Duodenal mucosa (tissue), 2 donors: ENCODE results near the gene UBD.

Experiments used
- H3K27ac ChIP-seq: one replicate; pipeline ENCODE4 v1.7.0; 2013; ENCODE audit warnings: low read depth, low read length
- H3K27me3 ChIP-seq, 2 donors: one replicate each; pipeline ENCODE4 v1.7.0; 2013; ENCODE audit warnings: low read length in 2 of 2, control low read depth in 1 of 2; ENCODE audit not compliant: insufficient read depth in 2 of 2, control insufficient read depth in 1 of 2
- H3K36me3 ChIP-seq, 2 donors: one replicate each; pipeline ENCODE4 v1.7.0; 2013; ENCODE audit warnings: low read length in 2 of 2, control low read depth in 1 of 2; ENCODE audit not compliant: insufficient read depth in 2 of 2, control insufficient read depth in 1 of 2
- H3K4me1 ChIP-seq, 2 donors: one replicate each; pipeline ENCODE4 v1.7.0; 2013; ENCODE audit warnings: low read length in 2 of 2, control low read depth in 1 of 2; ENCODE audit not compliant: insufficient read depth in 2 of 2, control insufficient read depth in 1 of 2
- H3K4me3 ChIP-seq, 2 donors: one replicate each; pipeline ENCODE4 v1.7.0; 2013; ENCODE audit warnings: low read length in 2 of 2, low read depth in 1 of 2
- H3K9ac ChIP-seq, 2 donors: one replicate each; pipeline ENCODE4 v1.7.0; 2013; ENCODE audit warnings: low read length in 2 of 2, low read depth in 1 of 2
- H3K9me3 ChIP-seq, 2 donors: one replicate each; pipeline ENCODE4 v1.7.0; 2013; ENCODE audit warnings: low read length in 2 of 2, control low read depth in 1 of 2; ENCODE audit not compliant: control insufficient read depth in 1 of 2

Gene UBD

GRCh38 chr6:29563435-29563965 lies 4.0 kb upstream of the UBD start:
- no peak overlapping the region for H3K9ac ChIP-seq

GRCh38 chr6:29561606-29562181 lies 2.2 kb upstream of the UBD start:
- no peaks in the 10 kb centered on the region for H3K36me3 ChIP-seq
- H3K27ac ChIP-seq = no peak overlapping the region
- H3K27me3 ChIP-seq = peaks cover 4 to 5% of the 10 kb centered on the region in 2 donors
- no peak overlapping the region for H3K9ac ChIP-seq
- H3K4me1 ChIP-seq = no peaks in the 10 kb centered on the region
- no peak overlapping the region for H3K4me3 ChIP-seq
- no peaks in the 10 kb centered on the region for H3K9me3 ChIP-seq

More at GRCh38 chr6:29563435-29563965, 4.0 kb upstream of the UBD start:
- H3K36me3 ChIP-seq = no peaks in the 10 kb centered on the region
- H3K27ac ChIP-seq = no peak overlapping the region
- H3K4me3 ChIP-seq = no peak overlapping the region
- H3K9me3 ChIP-seq = no peaks in the 10 kb centered on the region
- H3K4me1 ChIP-seq = no peaks in the 10 kb centered on the region
- peaks cover 0 to 5% of the 10 kb centered on the region in 2 donors for H3K27me3 ChIP-seq

DNA sequence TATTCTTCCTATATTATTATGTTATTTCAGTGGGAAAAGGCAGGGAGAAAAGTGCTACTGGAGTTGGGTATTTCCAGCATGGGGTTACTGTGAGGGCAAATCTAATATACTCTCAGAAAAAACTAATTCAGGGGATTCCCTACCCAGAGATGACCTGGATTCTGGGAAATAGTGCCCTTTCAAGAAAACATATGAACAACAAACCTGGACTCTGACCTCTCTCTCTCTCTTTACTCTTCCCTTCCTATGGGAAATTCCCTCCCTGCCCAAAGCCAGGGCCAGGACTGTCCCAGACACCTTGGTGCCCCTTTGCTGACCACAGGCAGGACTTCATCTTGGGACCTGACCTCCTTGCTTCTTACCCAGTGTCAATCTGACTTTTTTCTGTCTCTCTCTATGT lies 1.6 kb upstream of the UBD start:
- Histone ChIP-seq H3K4me3 (no peak overlapping the region), H3K27me3 (peaks cover 5 to 7% of the 10 kb centered on the region in 2 donors), H3K27ac (no peak overlapping the region), H3K4me1 (no peaks in the 10 kb centered on the region), H3K9ac (no peak overlapping the region), H3K36me3 (no peaks in the 10 kb centered on the region), H3K9me3 (no peaks in the 10 kb centered on the region)

DNA sequence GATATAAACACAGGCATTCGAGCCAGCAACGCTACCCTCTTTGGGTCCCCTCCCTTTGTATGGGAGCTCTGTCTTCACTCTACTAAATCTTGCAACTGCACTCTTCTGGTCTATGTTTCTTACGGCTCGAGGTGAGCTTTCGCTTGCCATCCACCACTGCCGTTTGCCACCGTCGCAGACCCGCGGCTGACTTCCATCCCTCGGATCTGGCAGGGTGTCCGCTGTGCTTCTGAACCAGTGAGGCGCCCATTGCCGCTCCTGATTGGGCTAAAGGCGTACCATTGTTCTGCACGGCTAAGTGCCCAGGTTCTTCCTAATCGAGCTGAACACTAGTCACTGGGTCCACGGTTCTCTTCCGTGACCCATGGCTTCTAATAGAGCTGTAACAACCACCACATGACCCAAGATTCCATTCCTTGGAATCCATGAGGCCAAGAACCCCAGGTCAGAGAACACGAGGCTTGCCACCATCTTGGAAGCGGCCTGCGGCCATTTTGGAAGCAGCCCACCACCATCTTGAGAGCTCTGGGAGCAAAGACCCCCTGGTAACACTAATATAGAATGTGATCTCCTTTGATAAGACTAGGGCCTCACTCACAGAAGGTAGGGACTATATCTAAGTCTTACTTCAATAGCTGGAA lies 973 bp downstream of the UBD start:
- Histone ChIP-seq H3K9me3 (no peaks in the 10 kb centered on the region), H3K9ac (no peak overlapping the region), H3K4me3 (no peak overlapping the region), H3K27ac (no peak overlapping the region), H3K4me1 (peaks cover 5% of the 10 kb centered on the region in 2 donors), H3K36me3 (no peaks in the 10 kb centered on the region), H3K27me3 (peaks cover 25 to 33% of the 10 kb centered on the region in 2 donors)

DNA sequence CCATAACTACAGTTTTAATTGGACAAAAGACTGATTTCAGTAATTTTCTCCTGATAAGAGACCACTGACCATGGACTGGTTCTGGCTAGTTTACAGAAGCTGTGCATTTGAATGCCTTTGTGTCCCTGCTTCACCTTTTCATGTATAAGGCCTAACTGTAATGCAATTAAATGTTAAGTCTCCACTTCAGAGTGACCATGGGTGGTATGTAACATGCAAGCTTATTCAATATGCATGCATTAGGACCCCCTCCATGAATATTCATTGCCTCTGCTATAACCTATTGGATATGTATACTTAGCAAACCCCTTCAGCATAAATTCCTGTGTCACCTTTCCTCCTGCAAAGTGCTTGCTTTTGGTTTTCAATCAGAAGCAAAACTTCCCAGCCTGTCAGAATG lies 2.2 kb downstream of the UBD start:
- H3K36me3 ChIP-seq = no peaks in the 10 kb centered on the region
- H3K4me3 ChIP-seq = no peak overlapping the region
- H3K4me1 ChIP-seq = peaks cover 11 to 12% of the 10 kb centered on the region in 2 donors
- peaks cover 31 to 39% of the 10 kb centered on the region in 2 donors for H3K27me3 ChIP-seq
- H3K9me3 ChIP-seq = no peaks in the 10 kb centered on the region
- H3K9ac ChIP-seq = no peak overlapping the region
- no peak overlapping the region for H3K27ac ChIP-seq

DNA sequence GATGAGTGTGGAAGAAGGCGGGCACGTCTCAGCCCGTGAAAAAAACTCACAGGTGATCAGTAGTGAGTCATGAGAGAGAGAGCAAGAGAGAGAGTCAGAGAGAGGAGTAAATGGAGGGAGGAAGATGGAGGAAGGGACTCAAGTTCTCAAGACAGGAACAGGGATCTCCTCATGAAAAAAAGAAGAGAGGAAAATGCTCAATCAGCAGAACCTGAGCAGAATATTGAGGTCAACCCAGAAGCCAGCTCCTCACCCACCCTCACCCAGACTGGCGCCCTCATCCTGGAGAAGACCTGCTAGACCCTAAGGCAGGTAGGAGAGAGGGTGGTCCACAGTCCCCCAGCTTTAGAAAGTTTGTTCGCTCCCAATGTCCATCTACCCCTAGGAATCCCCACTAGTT lies 4.8 kb downstream of the UBD start:
- Histone ChIP-seq H3K4me1 (peaks cover 11 to 12% of the 10 kb centered on the region in 2 donors), H3K4me3 (no peak overlapping the region), H3K27ac (no peak overlapping the region), H3K9ac (no peak overlapping the region), H3K36me3 (no peaks in the 10 kb centered on the region), H3K9me3 (no peaks in the 10 kb centered on the region), H3K27me3 (peaks cover 31 to 34% of the 10 kb centered on the region in 2 donors)

GRCh38 chr6:29553268-29554057 lies 6.1 kb downstream of the UBD start:
- Histone ChIP-seq H3K27me3 (peaks cover 31 to 34% of the 10 kb centered on the region in 2 donors), H3K9ac (no peak overlapping the region), H3K4me3 (peak overlapping the region; percentile 57 to 62), H3K4me1 (peaks cover 11 to 12% of the 10 kb centered on the region in 2 donors), H3K27ac (no peak overlapping the region), H3K9me3 (no peaks in the 10 kb centered on the region), H3K36me3 (no peaks in the 10 kb centered on the region)

DNA sequence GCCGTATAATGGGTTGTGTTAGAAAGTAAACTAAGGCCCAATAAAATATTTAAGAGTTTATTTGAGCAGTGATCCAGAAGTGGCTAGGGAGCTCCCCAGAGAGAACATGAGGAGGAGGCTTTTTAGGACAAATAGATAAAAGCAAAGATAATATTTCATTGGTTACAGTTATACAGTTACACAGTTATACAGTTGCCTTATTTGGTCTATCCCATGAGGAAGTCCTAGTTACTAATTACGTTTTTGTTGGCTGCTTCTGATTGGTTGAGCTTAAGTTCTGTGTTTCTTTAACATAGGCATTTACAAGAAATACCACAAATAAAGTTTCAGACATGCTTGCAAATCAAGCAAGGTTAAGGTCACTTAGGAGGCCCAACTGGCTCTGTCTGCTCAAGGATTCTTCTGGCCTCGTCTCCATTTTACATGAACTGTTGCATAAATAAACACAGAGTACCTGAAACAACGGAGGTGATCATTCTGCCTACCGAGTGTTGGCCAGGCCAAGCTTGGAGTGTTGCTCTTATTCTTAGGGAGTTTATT lies 7.0 kb downstream of the UBD start:
- H3K4me3 ChIP-seq = peak overlapping the region; percentile 57 to 62
- H3K4me1 ChIP-seq = peaks cover 11 to 12% of the 10 kb centered on the region in 2 donors
- no peak overlapping the region for H3K9ac ChIP-seq
- H3K27ac ChIP-seq = no peak overlapping the region
- peaks cover 30 to 34% of the 10 kb centered on the region in 2 donors for H3K27me3 ChIP-seq
- H3K36me3 ChIP-seq = no peaks in the 10 kb centered on the region
- H3K9me3 ChIP-seq = no peaks in the 10 kb centered on the region

DNA sequence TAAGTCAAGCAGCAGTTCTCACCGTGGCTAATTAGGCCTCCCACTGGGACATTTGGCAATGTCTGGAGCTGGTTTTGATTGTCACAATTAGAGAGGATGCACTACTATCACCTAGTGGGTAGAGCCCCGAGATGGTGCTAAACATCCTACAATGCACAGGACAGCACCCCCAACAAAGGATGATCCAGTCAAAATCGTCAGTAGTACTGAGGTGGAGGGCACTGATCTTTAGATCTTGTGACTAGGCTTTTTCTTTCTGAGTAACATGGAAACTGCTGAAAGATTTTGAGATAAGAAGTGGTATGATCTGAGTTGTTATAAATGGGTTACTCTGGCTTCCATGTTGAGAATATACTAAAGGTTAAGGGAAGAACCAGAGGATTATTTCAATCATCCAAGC lies 12.0 kb downstream of the UBD start:
- no peaks in the 10 kb centered on the region for H3K4me1 ChIP-seq
- H3K36me3 ChIP-seq = no peaks in the 10 kb centered on the region
- no peak overlapping the region for H3K9ac ChIP-seq
- no peaks in the 10 kb centered on the region for H3K9me3 ChIP-seq
- no peak overlapping the region for H3K27ac ChIP-seq
- no peaks in the 10 kb centered on the region for H3K27me3 ChIP-seq
- no peak overlapping the region for H3K4me3 ChIP-seq
